ENCODE measurements around the gene ABHD17C. TPM values are rescaled to one million over a fixed set of nuclear protein-coding genes. Genes with fewer than 3 reads are reported as not detected.

The ABHD17C gene
- total and polyA plus RNA-seq, 2 donors (not counting 3 experiments of a cell fraction or from before 2014, with no cell fraction given), result 5.9 to 10.9 TPM

DNA sequence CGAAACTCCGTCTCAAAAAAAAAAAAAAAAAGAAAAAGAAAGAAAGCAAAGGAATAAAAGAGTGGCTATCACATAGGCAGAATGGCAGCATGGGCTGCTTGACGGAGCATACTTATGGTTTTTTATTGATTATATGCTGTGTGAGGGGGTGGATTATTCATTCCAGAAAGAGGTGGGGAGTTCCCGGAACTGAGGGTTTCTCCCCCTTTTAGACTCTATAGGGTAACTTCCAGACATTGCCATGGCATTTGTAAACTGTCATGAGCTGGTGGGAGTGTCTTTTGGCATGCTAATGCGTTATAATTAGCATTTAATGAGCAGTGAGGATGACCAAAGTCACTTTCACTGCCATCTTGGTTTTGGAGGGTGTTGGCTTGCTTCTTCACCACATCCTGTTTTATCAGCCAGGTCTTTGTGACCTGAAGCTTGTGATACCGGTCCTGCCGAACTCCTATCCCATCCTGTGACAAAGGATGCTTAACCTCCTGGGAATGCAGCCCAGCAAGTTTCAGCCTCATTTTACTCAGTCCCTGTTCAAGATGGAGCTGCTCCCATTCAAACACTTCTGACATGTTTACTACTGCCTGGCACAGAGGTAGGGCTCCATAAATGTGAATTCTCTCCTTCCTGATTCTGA lies 15.8 kb upstream of the ABHD17C start:
- H3K27me3 ChIP-seq (ENCODE audit: control insufficient read depth in 2 of 2, insufficient read depth in 2 of 2, low read length in 2 of 2), result peaks cover 10% of the 10 kb centered on the region in 2 experiments
- no peak overlapping the region for H3K27ac ChIP-seq (ENCODE audit: insufficient read depth, low read depth, low read length)
- H3K4me3 ChIP-seq (replicated peaks in 1 of 3; ENCODE audit: insufficient read depth in 1 of 3, low read depth in 1 of 3, low read length in 3 of 3), result no peak overlapping the region
- dilution Hi-C loops (cut with MboI; ENCODE audit: extremely low pct_ligation_motif_present, low sequenced_read_pairs) (no loop called here), intact Hi-C loops (cut with micrococcal nuclease) (no loop called here)
- TF ChIP-seq GATA2 (IDR thresholded peaks at IDR 0.05; ENCODE audit: insufficient read depth, insufficient read length, low read depth, low read length) (no peak), JUN (IDR thresholded peaks at IDR 0.05; ENCODE audit: borderline replicate concordance, insufficient read depth, insufficient read length, low read depth) (no peak), EZH2 (IDR thresholded peaks at IDR 0.05; ENCODE audit: borderline replicate concordance, low read depth, low read length, severe bottlenecking) (no peak)
- TF ChIP-seq, protein P1, sequence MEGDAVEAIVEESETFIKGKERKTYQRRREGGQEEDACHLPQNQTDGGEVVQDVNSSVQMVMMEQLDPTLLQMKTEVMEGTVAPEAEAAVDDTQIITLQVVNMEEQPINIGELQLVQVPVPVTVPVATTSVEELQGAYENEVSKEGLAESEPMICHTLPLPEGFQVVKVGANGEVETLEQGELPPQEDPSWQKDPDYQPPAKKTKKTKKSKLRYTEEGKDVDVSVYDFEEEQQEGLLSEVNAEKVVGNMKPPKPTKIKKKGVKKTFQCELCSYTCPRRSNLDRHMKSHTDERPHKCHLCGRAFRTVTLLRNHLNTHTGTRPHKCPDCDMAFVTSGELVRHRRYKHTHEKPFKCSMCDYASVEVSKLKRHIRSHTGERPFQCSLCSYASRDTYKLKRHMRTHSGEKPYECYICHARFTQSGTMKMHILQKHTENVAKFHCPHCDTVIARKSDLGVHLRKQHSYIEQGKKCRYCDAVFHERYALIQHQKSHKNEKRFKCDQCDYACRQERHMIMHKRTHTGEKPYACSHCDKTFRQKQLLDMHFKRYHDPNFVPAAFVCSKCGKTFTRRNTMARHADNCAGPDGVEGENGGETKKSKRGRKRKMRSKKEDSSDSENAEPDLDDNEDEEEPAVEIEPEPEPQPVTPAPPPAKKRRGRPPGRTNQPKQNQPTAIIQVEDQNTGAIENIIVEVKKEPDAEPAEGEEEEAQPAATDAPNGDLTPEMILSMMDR (IDR thresholded peaks at IDR 0.05; ENCODE audit: extremely low read depth in 1 of 2, insufficient read depth in 1 of 2, low read depth in 1 of 2, low read length in 2 of 2), result no peak
- TF ChIP-seq, protein P2, sequence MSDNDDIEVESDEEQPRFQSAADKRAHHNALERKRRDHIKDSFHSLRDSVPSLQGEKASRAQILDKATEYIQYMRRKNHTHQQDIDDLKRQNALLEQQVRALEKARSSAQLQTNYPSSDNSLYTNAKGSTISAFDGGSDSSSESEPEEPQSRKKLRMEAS (IDR thresholded peaks at IDR 0.05; ENCODE audit: insufficient read depth, insufficient read length), result no peak
- H3K9me1 ChIP-seq (replicated peaks; ENCODE audit: control insufficient read depth, extremely low read depth, insufficient read depth, low read length), result no peaks in the 10 kb centered on the region
- H3K9ac ChIP-seq (replicated peaks; ENCODE audit: extremely low read depth, insufficient read depth, low read length), result no peak overlapping the region
- H3K4me2 ChIP-seq (ENCODE audit: insufficient read depth, low read length), result no peak overlapping the region
- no peak overlapping the region for H2AFZ ChIP-seq (ENCODE audit: low read depth, low read length)
- ChIA-PET CTCF (interaction anchor here (0.6 kb wide), 2 partner anchors 14 kb away, joined by 3 read pairs; no protein-coding TSS in a partner anchor), POLR2A (interaction anchor here (0.7 kb wide), 1 partner anchor 20 kb away, joined by 3 read pairs; no protein-coding TSS in a partner anchor)
- FAIRE-seq, result no peak
- no peak for DNase-seq (ENCODE audit: low read depth, low spot score)
- H3K9me3 ChIP-seq (replicated peaks; ENCODE audit: control insufficient read depth, insufficient read depth, low read length), result no peaks in the 10 kb centered on the region
- no peaks in the 10 kb centered on the region for H3K79me2 ChIP-seq (ENCODE audit: control insufficient read depth, insufficient read depth, low read length)
- H3K4me1 ChIP-seq (ENCODE audit: control insufficient read depth, extremely low read depth, insufficient read depth, low read length), result no peaks in the 10 kb centered on the region
- BruUV-seq (replicated peaks), result no TSS peak
- H3K36me3 ChIP-seq (ENCODE audit: control insufficient read depth in 2 of 2, extremely low read depth in 1 of 2, insufficient read depth in 2 of 2, low read length in 2 of 2), result no peaks in the 10 kb centered on the region
- no peaks in the 10 kb centered on the region for H4K20me1 ChIP-seq (replicated peaks; ENCODE audit: control insufficient read depth, extremely low read depth, insufficient read depth, low read length)

Data from endothelial cell of umbilical vein (primary cell).